Activated naive CD4-positive, alpha-beta T cell treated with Interleukin-2 at 50 U/mL for 16 hours (primary cell): ENCODE results near the gene LAMTOR5.
"Not testable (repeated sequence)": the region's sequence is repeated elsewhere in the genome, so short reads cannot be mapped to it uniquely, and the experiment has no call there.

Experiments used
- DNase-seq: peaks from one replicate; pipeline ENCODE4 v3.0.0-alpha.2; 2020

Gene LAMTOR5

GRCh38 chr1:110407260-110408210 is at the start of gene LAMTOR5:
Gene LAMTOR5 (minus strand): TSS chr1:110407694. CDS start chr1:110407620, 74 bp downstream.
- DNase-seq = peak; percentile 93

DNA sequence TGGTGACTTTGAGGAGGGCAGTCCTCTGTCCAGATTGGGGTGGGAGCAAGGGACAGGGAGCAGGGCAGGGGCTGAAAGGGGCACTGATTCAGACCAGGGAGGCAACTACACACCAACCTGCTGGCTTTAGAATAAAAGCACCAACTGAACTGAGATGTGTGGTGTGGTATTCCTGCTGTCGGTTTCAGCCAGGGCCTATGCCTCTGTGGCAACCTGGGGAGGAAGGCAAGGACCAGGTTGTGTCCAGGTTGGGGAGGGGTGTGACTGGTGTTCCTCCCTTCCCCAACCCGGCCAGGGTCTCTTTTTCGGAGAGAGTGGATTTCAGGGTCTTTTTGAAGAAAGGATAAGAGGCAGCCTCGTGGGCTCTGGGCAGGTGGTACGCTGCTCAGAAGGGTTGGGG is 49.7 kb upstream of the LAMTOR5 start:
- DNase-seq = no peak

- no peak for DNase-seq
Measured at GRCh38 chr1:110455151-110455550, 47.7 kb upstream of the LAMTOR5 start.

DNA sequence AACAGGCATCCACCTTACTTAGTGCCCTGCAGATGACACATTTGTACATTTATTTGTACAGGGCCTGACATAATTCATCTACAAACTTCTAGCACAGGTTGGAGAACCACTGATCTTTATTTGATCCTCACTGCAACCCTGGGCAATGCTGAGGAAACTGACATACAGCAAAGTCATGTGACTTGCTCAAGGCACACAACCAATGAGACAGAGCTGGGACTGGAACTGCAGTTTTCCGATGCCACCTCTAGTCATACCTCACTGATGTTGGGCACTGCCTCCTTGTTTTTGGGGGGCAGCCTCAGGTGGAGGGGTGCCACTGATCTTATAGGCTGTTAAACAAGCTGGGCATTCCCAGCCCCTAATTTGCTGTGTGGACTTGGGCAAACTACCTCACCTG is 46.8 kb upstream of the LAMTOR5 start:
- DNase-seq = no peak

GRCh38 chr1:110453829-110454228 is 46.3 kb upstream of the LAMTOR5 start:
- no peak for DNase-seq

DNA sequence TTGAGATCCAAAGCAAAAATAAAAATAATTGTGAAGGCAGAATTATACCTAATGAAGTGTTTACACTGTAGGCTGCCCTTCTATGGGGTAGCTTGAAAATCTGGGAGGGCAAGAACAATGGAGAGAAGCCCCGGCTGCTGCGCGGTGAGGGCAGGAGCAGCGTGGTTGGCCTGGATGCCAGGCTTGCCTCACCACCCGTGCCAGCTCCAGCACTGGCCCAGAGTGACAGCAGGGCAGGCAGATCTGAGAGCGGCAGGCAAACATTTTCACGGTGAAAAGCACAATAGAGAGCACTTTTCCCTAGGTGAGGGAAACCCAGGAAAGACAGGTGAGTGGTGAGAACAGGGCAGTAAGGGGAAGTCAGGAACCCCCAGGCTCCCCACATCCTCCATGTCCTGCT is 44.8 kb upstream of the LAMTOR5 start:
- no peak for DNase-seq

- DNase-seq = no peak
Measured at GRCh38 chr1:110450929-110451328, 43.4 kb upstream of the LAMTOR5 start, which contains the start of gene PROK1. Gene PROK1 (plus strand): TSS chr1:110451149. CDS start chr1:110451217, 68 bp downstream.

DNA sequence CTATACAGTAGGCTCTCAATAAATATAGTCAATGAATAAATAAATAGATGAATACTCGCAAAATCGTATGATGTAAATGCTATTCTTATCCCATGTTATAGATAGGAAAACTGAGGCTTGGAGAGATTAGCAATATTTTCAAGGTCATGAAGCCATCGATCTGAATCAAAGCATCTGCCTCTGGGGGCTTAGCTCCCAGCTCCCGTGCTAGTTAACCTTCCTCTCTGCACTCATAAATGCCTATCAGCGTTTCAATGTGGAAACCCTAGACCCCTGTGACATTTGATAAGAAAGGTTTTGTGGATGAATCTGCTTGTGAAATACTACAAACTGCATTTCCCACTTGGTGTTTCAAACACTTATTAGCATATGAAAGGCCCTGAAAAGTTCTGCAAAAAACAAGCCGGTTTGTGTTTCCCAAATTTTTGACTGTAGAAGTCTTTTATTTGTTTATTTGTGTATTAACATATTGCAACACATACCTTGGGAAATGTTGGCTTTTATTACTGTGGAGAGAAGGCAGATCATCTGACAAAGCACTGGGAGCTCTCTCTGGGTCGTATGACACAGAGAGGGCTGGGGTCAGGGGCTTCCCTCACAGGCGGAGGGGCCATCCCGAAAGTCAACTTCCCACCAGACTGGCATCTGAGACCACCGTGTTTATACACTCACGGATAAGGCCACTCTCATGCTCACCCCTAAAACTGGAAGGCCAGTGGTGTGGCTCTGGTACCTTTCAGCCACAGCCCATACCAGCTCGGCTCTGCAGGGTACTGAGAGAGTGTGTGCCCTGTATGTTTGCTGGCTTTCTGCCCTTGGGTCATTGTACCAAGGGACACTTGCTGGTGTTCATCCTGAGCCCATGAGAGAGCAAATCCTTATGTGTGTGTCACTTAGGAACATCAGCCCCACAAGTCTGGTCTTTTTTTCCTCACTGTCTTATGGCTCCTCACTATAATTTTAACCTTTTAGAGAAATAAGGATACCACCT is 42.5 kb upstream of the LAMTOR5 start:
- DNase-seq = no peak

DNA sequence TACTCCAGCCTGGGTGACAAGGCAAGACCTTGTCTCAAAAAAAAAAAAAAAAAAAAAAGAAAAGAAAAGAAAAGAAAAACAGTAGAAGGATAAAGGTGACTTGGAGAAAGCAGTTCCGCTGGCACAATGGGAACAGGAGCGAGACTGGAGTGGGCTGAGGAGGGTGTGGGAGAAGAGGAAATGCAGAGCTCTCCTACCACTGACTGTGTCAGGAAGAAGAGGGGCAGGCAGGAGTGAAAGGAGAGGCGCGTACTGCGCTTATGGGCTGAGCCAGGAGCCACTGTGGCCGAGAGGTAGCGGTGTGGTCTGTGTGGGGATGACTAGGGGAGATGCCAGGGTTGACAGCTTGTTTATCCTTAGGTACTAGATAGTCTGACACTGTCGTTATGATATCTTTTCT is 37.1 kb upstream of the LAMTOR5 start:
- no peak for DNase-seq

GRCh38 chr1:110443451-110443850 is 36.0 kb upstream of the LAMTOR5 start:
- no peak for DNase-seq

DNA sequence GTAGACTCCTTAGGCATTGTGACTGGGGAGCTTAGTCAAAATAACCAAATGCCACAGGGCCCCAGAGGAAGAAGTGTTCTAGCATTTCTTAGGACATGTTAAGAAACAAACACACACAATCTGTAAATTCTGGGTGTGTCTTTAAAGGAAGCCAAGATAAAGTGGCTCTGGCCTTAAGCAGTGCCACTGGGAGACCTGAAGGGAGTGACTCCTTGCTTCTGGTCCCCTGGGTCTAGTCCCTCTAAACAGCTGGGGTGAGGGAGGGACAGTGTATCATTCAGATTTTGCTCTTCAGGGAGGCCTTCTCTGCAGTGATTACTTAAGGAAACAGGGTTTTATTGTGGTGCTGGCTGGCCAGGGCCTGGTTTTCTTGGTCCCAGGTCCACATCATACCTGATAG is 34.4 kb upstream of the LAMTOR5 start:
- no peak for DNase-seq

DNA sequence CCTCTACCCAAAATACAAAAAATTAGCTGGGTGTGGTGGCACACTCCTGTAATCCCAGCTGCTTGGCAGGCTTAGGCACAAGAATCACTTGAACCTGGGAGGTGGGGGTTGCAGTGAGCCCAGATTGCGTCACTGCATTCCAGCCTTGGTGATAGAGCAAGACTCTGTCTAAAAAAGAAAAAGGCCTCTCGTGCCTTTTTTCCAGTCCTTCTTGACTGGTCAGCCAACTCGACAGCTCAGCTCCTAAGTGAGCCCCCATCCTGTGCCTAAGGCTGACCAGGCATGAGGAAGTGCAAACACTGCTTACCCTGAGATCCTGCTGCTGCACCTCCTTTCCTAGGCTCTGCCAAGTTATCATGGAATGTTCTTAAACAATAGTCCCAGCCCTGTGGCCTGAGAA is 33.4 kb upstream of the LAMTOR5 start:
- no peak for DNase-seq

- not testable (repeated sequence) for DNase-seq
Measured at GRCh38 chr1:110439873-110440272, 32.4 kb upstream of the LAMTOR5 start.

- DNase-seq = no peak
Measured at GRCh38 chr1:110438893-110439292, 31.4 kb upstream of the LAMTOR5 start.

DNA sequence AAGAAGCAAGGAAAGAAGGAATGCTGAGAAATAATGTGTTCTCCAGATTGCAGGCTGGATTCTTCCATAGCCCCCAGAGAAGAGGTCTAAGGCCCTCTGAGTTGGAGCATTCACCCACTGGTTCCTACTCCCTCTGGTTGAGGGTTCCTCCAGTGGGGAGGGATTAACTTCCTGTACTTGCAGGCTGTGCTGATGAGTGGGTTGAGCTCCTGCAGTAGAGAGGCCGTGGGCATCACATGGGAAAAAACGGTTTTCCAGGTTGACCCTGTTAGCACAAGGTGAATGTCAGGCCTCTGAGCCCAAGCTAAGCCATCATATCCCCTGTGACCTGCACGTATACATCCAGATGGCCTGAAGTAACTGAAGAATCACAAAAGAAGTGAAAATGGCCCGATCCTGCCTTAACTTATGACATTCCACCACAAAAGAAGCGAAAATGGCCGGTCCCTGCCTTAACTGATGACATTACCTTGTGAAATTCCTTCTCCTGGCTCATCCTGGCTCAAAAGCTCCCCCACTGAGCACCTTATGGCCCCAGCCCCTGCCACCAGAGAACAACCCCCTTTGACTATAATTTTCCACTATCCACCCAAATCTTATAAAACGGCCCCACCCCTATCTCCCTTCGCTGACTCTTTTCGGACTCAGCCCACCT is 30.3 kb upstream of the LAMTOR5 start:
- DNase-seq = not testable (repeated sequence)

DNA sequence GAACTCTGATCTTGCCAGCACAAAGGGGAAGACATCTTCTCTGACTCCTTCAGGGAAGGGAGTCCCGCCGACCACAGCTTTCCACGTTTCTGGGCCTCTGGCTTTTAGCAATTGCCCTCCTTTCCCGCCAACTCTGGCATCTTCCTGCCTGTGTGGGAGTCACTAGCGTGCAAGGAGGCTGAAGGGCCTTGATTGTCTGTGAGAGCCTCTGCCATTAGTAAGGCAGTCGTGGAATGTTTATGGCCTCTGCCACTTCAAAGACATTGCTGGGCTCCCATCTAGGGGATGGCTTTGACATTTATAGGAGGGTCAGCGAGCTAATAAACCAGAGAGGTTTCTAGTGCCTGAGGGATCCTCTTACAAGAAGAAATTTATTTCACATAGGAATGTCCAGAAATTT is 29.1 kb upstream of the LAMTOR5 start:
- DNase-seq = no peak

DNA sequence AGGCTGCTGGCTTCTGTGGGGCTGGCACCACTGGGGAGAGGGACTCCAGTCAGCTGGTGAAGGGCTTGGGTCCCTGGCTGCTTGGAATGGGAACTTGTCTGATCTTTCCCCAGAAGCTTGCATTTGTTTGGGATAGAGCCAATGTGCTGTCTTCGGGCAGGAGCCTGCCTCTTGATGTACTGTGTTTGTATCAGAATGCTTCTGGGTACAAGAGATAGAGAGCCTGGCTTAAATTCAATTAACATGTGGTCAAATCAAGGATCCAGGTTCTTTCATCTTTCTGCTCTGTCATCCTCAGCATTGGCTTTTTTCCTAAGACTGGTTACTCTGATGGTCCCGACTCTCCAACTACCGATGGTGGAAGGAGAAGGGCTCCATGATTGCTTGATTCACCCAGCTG is 27.5 kb upstream of the LAMTOR5 start:
- no peak for DNase-seq

DNA sequence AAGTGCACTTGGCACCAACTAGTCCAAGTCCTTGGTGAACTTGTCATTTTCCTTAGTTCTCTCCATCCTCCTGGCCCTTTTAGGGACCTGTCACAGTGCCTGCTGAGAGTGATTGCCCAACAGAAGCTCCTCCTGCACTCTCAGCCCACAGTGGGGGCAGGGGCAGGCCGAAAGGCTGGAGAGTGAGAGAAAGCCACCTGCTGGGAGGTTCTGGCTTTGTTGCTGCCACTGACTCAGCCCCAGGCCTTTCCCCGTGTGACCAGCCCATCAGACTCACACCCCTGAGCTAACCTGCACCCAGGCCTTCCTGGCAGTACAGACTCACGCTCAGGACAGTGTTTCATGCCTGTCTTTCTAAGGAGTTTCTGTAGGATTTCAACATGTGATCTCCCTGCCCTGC is 26.3 kb upstream of the LAMTOR5 start:
- DNase-seq = no peak

GRCh38 chr1:110433213-110433612 is 25.7 kb upstream of the LAMTOR5 start:
- DNase-seq = no peak

DNA sequence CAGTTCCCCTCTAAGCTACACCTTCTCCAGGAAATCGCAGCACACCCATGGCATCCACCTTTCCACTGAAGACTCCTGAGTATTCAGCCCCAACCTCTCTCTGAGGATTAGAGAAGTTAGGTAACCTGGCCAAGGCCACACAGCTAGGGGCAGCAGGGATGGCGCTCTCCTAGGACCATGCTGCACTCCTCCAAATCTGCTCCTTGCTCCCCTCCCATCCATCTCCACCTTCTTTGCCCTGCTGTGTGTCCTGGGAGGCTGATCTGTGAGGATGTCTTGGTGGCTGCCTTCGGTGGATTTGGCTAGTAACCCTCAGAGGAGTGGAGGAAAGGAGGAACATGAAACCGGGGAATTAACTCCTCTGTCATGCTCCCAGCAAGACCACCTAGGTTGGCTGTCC is 23.4 kb upstream of the LAMTOR5 start:
- DNase-seq = no peak

DNA sequence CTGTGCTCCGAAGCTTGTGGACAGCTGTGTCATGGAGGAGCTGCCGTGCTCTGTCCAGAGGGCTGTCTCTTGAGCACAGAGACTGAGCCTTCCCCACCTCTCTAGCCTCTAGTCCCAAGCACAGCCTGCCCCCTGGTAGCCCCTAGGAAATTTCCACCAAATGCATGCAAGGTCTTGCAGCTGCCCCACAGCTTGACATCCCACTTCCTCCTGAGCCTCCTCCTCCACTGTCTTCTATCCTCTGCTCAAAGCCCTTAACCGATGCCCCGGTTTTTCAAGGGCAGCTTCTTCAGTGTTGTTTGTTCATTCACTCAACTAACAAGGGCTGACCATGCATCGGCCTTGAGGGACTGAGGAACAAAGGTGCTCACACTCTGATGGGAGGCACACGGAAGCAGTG is 22.9 kb upstream of the LAMTOR5 start:
- no peak for DNase-seq

DNA sequence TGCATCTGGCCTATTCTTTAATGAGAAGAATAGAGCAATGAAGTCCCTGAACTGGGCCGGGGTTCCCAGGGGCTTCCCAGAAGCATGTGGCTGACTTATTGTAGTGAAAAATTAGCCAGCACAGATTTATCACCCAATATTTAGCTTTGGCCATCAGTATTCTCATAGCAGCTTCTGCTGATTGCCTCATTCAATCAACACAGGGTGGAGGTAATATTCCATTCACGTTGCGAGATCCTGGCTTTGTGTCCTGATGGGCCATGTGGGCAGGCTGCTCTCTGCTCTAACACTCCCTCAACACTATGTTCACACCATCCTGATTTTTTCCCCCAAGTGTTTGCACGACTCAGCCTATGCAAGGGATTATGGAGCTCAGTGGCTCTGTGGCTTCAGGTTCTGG is 21.5 kb upstream of the LAMTOR5 start:
- DNase-seq = no peak

- DNase-seq = no peak
Measured at GRCh38 chr1:110426854-110427253, 19.4 kb upstream of the LAMTOR5 start.
